ENCODE measurements around the gene TUBD1.

DNA sequence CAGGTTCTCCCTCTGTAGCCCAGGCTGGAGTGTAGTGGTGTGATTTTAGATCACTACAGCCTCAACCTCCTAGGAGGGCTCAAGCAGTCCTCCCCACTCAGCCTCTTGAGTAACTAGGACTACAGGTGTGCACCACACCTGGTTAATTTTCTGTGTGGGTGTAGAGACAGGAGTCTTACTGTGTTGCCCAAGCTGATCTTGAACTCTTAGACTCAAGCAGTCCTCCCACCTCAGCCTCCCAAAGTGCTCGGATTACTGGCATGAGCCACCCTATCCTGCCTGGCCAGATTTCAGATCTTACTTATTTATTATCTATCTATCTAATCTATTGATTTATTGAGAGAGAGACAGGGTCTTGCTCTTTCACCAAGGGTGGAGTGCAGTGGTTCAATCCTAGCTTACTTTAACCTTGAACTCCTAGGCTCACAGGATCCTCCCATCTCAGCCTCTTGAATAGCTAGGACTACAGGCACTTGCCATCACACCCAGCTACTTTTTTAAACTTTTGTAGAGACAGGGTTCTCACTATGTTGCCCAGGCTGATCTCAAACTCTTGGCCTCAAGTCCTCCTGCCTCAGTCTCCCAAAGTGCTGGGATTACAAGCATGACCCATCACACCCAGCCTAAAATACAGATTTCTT lies 61.8 kb downstream of the TUBD1 start:
- TF ChIP-seq EZH2 (IDR thresholded peaks at IDR 0.05; ENCODE audit: borderline replicate concordance, low read depth, low read length, poor library complexity, severe bottlenecking) (no peak), CTCF (conservative IDR thresholded peaks at IDR 0.05; ENCODE audit: low read depth, low read length) (no peak)

Data from A673 (cell line).